Activated CD4-positive, alpha-beta T cell treated with anti-CD3 and anti-CD28 coated beads for 36 hours (primary cell): ENCODE results near the gene HAS3. TPM values are rescaled to one million over a fixed set of nuclear protein-coding genes. Genes with fewer than 3 reads are reported as not detected.

Experiments used
- ATAC-seq: fragments of 200-7000 bp; cut with Tn5 transposase; one replicate; pipeline ENCODE4 v1.10.0; 2021; ENCODE audit warnings: mild to moderate bottlenecking, moderate library complexity
- CTCF ChIA-PET: fragments of 350-600 bp; sonication (Branson Sonifier 250); formaldehyde crosslinking; loops from one replicate; lab custom pipeline; 2021; ENCODE audit warnings: antibody characterized with exemption; lab: Charles Lee
- POLR2A ChIA-PET: fragments of 350-600 bp; sonication (Branson Sonifier 250); formaldehyde crosslinking; loops from one replicate; lab custom pipeline; 2021; ENCODE audit warnings: antibody characterized with exemption, inconsistent platforms; lab: Charles Lee
- DNase-seq: peaks from one replicate; pipeline ENCODE4 v3.0.0-alpha.2; 2020
- H3K27ac Mint-ChIP-seq: one replicate; pipeline ENCODE4 v1.8.0; 2021; ENCODE audit warnings: mixed read lengths
- H3K27me3 Mint-ChIP-seq: one replicate; pipeline ENCODE4 v1.8.0; 2021; ENCODE audit warnings: mixed read lengths
- H3K36me3 Mint-ChIP-seq: one replicate; pipeline ENCODE4 v1.8.0; 2021; ENCODE audit warnings: low read depth, mixed read lengths
- H3K4me1 Mint-ChIP-seq: one replicate; pipeline ENCODE4 v1.8.0; 2021; ENCODE audit warnings: mixed read lengths
- H3K4me3 Mint-ChIP-seq: one replicate; pipeline ENCODE4 v1.8.0; 2021; ENCODE audit warnings: mild to moderate bottlenecking, moderate library complexity, mixed read lengths
- H3K9me3 Mint-ChIP-seq: one replicate; pipeline ENCODE4 v1.8.0; 2021; ENCODE audit warnings: low read depth, mixed read lengths
- intact Hi-C, 2 experiments: fragments of 100-400 bp; cut with DNase I in 1 of 2; cut with micrococcal nuclease in 1 of 2; formaldehyde crosslinking; loops; one replicate each; pipeline versions ENCODE4 v1.14.2 to v1.15.1; 2022 to 2024; cut with DNase I, micrococcal nuclease
- total RNA-seq, 2 experiments: library from RNA; stranded (reverse); gene quantifications; one replicate each; pipeline ENCODE4 v1.2.3, GENCODE V29; 2021

HAS3 gene
- total RNA-seq, 2 experiments from 2014 or later = 0.39 to 0.42 TPM

DNA sequence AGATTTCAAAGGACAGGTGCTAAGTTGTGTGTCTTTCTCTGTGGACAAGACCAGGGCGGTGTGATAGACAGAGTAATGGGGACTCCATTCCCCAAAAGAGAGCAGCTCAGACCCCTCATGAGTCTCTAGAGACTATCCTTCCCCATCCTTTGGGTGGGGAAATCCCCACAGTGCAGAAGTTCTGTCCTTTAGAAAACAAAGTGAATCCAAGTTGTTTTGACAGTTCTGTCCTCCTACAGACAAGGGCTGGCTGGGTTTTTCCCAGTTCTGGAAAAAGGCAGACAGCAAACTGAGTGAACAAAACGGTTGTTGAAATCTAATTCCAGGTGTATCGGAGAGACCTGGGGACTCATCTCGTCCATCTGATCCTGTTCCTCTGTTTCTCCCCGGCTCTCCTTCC lies 11.0 kb upstream of the HAS3 start:
- intact Hi-C loops = no loop called here
- DNase-seq (no peak), ATAC-seq (no peak)
- Mint-ChIP-seq H3K4me3 (no peak overlapping the region), H3K36me3 (no peaks in the 10 kb centered on the region), H3K27ac (no peak overlapping the region), H3K4me1 (peaks cover under 1% of the 10 kb centered on the region), H3K9me3 (no peaks in the 10 kb centered on the region), H3K27me3 (no peaks in the 10 kb centered on the region)
- CTCF ChIA-PET = interaction anchor here (1.4 kb wide), 1 partner anchor 14 kb away, joined by 4 read pairs; no protein-coding TSS in a partner anchor
- POLR2A ChIA-PET = no interaction called here

GRCh38 chr16:69095193-69095592 lies 10.3 kb upstream of the HAS3 start:
- intact Hi-C loops = no loop called here
- Mint-ChIP-seq H3K27me3 (no peaks in the 10 kb centered on the region), H3K4me3 (no peak overlapping the region), H3K36me3 (no peaks in the 10 kb centered on the region), H3K4me1 (no peaks in the 10 kb centered on the region), H3K9me3 (no peaks in the 10 kb centered on the region), H3K27ac (no peak overlapping the region)
- ATAC-seq = no peak
- POLR2A ChIA-PET = no interaction called here
- DNase-seq = no peak
- CTCF ChIA-PET = interaction anchor here (1.4 kb wide), 1 partner anchor 13 kb away, joined by 4 read pairs; no protein-coding TSS in a partner anchor

DNA sequence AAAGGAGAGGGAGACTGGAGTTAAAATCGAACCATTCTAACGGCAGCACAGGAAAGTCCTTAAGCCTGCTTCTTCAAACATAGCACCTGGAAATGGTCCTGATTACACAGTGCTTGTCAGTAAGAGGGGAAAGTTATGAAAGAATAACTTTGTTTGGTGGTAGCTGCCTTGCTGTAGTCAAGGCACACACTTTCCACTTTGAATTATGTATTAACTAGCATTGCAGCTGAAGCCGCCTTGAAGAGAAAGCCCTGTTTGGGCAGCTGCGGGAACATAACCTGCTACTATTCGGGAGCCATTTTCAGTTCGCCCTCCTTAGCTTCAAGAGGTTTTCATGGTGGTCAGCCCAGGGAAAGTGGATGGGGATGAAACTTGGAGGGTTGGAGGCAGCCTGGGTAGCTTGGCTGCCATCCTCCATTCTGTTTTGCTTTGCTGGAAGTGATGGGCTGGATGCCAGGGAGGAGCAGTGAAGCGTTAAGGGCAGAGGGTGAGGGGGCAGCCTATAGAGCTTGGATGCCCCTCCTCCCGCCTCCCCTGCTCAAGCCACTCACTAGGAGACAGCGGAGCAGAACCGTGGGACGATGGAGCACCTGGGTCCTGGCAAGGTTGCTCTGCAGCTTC lies 5.3 kb upstream of the HAS3 start:
- ChIA-PET POLR2A (no interaction called here), CTCF (interaction anchor here (0.6 to 1.4 kb wide), 2 partner anchors 13 to 707 kb away, joined by 3 to 4 read pairs; no protein-coding TSS in a partner anchor)
- DNase-seq = no peak
- H3K36me3 Mint-ChIP-seq = no peaks in the 10 kb centered on the region
- H3K27me3 Mint-ChIP-seq = peaks cover 4% of the 10 kb centered on the region
- no peak overlapping the region for H3K27ac Mint-ChIP-seq
- no peaks in the 10 kb centered on the region for H3K9me3 Mint-ChIP-seq
- ATAC-seq = no peak
- no peak overlapping the region for H3K4me3 Mint-ChIP-seq
- intact Hi-C loops = loop anchor here in 1 of 2 experiments (10.0 kb wide), 1 partner anchor 395 kb away; no protein-coding TSS in a partner anchor
- peaks cover under 1% of the 10 kb centered on the region for H3K4me1 Mint-ChIP-seq

- ATAC-seq = no peak
- CTCF ChIA-PET = interaction anchor here (0.5 to 2.2 kb wide), 6 partner anchors 17 to 579 kb away, joined by 3 to 17 read pairs (median 4); no protein-coding TSS in a partner anchor
These were observed 1.2 kb downstream of the HAS3 start for GRCh38 chr16:69106491-69107315.

GRCh38 chr16:69107316-69107962 lies 2.0 kb downstream of the HAS3 start:
- no peak for ATAC-seq
- H3K27ac Mint-ChIP-seq = no peak overlapping the region
- H3K36me3 Mint-ChIP-seq = peaks cover 10% of the 10 kb centered on the region
- peaks cover 16% of the 10 kb centered on the region for H3K4me1 Mint-ChIP-seq
- CTCF ChIA-PET = interaction anchor here (0.5 to 1.6 kb wide), 3 partner anchors 13 to 295 kb away, joined by 4 to 5 read pairs (median 4); no protein-coding TSS in a partner anchor
- peak; percentile 23 for DNase-seq
- peak overlapping the region; percentile 49 for H3K4me3 Mint-ChIP-seq
- H3K27me3 Mint-ChIP-seq = peaks cover 24% of the 10 kb centered on the region
- no peaks in the 10 kb centered on the region for H3K9me3 Mint-ChIP-seq
- intact Hi-C loops = loop anchor here (5.0 to 10.0 kb wide), 4 partner anchors 205 to 515 kb away; no protein-coding TSS in a partner anchor
- POLR2A ChIA-PET = no interaction called here

More at GRCh38 chr16:69106491-69107315, 1.2 kb downstream of the HAS3 start:
- H3K36me3 Mint-ChIP-seq = peaks cover 10% of the 10 kb centered on the region
- intact Hi-C loops = loop anchor here (5.0 to 10.0 kb wide), 4 partner anchors 204 to 514 kb away; no protein-coding TSS in a partner anchor
- H3K27ac Mint-ChIP-seq = no peak overlapping the region
- POLR2A ChIA-PET = interaction anchor here (0.8 kb wide), 2 partner anchors 18 to 441 kb away, joined by 3 read pairs; no protein-coding TSS in a partner anchor
- H3K27me3 Mint-ChIP-seq = peaks cover 24% of the 10 kb centered on the region
- H3K9me3 Mint-ChIP-seq = no peaks in the 10 kb centered on the region
- H3K4me3 Mint-ChIP-seq = peak overlapping the region; percentile 49
- peaks cover 16% of the 10 kb centered on the region for H3K4me1 Mint-ChIP-seq
- peak; percentile 14 for DNase-seq

DNA sequence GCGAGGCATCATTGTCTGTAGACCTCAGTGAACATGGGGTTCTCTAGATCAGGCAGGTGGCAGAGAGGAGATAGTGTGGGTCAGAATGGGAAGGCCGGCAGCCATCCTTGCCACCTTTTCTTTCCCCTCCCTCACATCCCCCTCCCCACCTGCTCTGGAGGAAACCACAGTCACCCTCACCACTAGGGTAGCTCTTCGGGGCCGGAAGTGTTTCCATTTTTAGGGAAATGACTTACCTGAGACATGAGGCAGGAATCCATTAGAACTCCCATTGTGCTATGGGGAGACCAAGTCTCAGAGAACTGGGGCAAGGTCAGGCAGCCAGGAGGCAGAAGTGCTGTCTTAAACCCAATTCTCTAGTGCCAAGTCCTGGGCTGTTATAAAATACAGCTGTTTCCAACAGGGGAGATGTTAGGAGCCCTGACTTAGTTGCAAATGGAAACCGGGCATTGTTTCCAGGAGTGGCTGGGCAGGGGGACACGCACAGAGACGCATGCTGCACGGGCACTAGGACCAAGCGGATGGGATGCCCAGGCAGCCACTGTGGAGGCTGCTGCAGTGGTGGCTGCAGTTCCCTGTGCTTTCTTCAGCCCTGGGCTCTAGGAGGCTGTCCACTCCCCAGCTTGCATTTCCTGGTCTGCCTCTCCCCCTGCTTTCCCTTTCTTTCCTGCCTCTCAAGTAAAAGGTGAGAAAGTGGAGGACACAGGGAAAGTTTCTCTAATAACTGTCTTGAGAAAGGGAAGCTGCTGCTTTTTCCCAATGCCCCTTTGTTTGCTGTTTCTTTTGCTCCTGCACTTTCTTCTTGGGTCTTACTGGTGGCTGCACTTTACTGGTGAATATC lies 2.8 kb downstream of the HAS3 start:
- peaks cover 16% of the 10 kb centered on the region for H3K4me1 Mint-ChIP-seq
- H3K9me3 Mint-ChIP-seq = no peaks in the 10 kb centered on the region
- ATAC-seq (no peak), DNase-seq (no peak)
- peaks cover 10% of the 10 kb centered on the region for H3K36me3 Mint-ChIP-seq
- ChIA-PET CTCF (interaction anchor here (0.7 to 1.6 kb wide), 3 partner anchors 11 to 15 kb away, joined by 3 to 5 read pairs (median 4); no protein-coding TSS in a partner anchor), POLR2A (no interaction called here)
- no peak overlapping the region for H3K27ac Mint-ChIP-seq
- H3K27me3 Mint-ChIP-seq = peaks cover 24% of the 10 kb centered on the region
- H3K4me3 Mint-ChIP-seq = no peak overlapping the region
- intact Hi-C loops = loop anchor here (5.0 to 10.0 kb wide), 4 partner anchors 206 to 516 kb away; no protein-coding TSS in a partner anchor

DNA sequence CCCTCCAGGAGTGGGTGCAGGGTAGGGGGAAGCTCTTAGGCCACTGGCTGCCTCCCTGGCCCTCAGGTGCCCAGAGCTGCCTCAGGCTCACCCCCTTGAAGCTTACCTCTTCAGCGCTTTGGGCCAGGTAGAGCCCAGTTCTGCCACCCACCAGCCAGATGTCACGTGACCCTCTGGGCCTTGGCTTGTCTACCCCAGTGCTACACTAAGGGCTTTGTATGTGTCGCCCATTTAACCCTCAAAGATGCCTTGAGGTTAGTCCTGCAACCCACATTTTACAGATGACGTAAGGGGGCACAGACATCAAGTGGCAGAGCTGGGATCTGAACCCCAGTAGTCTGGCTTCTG lies 3.4 kb downstream of the HAS3 start:
- H3K27ac Mint-ChIP-seq = no peak overlapping the region
- H3K4me1 Mint-ChIP-seq = peaks cover 16% of the 10 kb centered on the region
- ChIA-PET CTCF (interaction anchor here (0.7 to 1.3 kb wide), 2 partner anchors 10 to 14 kb away, joined by 3 to 4 read pairs; no protein-coding TSS in a partner anchor), POLR2A (no interaction called here)
- no peak overlapping the region for H3K4me3 Mint-ChIP-seq
- H3K9me3 Mint-ChIP-seq = no peaks in the 10 kb centered on the region
- ATAC-seq (no peak), DNase-seq (no peak)
- peaks cover 24% of the 10 kb centered on the region for H3K27me3 Mint-ChIP-seq
- peaks cover 10% of the 10 kb centered on the region for H3K36me3 Mint-ChIP-seq
- intact Hi-C loops = loop anchor here (5.0 to 10.0 kb wide), 4 partner anchors 207 to 517 kb away; no protein-coding TSS in a partner anchor

- no peak for ATAC-seq
- H3K27me3 Mint-ChIP-seq = peaks cover 22% of the 10 kb centered on the region
- ChIA-PET POLR2A (no interaction called here), CTCF (interaction anchor here (0.8 to 5.4 kb wide), 2 partner anchors 14 to 820 kb away, joined by 3 to 59 read pairs; no protein-coding TSS in a partner anchor)
- H3K4me1 Mint-ChIP-seq = peaks cover 16% of the 10 kb centered on the region
- intact Hi-C loops = loop anchor here (5.0 to 10.0 kb wide), 4 partner anchors 207 to 517 kb away; no protein-coding TSS in a partner anchor
- no peak overlapping the region for H3K27ac Mint-ChIP-seq
- no peak overlapping the region for H3K4me3 Mint-ChIP-seq
- H3K36me3 Mint-ChIP-seq = peaks cover 10% of the 10 kb centered on the region
- no peaks in the 10 kb centered on the region for H3K9me3 Mint-ChIP-seq
- no peak for DNase-seq
These were observed 4.2 kb downstream of the HAS3 start for GRCh38 chr16:69109486-69110270.

GRCh38 chr16:69110406-69110805 lies 5.0 kb downstream of the HAS3 start:
- ChIA-PET CTCF (interaction anchor here (0.5 to 5.4 kb wide), 2 partner anchors 13 to 132 kb away, joined by 3 to 59 read pairs; no protein-coding TSS in a partner anchor), POLR2A (no interaction called here)
- ATAC-seq (no peak), DNase-seq (no peak)
- Mint-ChIP-seq H3K4me1 (peaks cover 13% of the 10 kb centered on the region), H3K27ac (no peak overlapping the region), H3K9me3 (no peaks in the 10 kb centered on the region), H3K4me3 (no peak overlapping the region), H3K36me3 (peaks cover 10% of the 10 kb centered on the region), H3K27me3 (peaks cover 18% of the 10 kb centered on the region)
- intact Hi-C loops = no loop called here
